Measurements from ENCODE around the gene TRAPPC5. TPM values are rescaled to one million over a fixed set of nuclear protein-coding genes. Genes with fewer than 3 reads are reported as not detected.

Gene TRAPPC5
- total and polyA plus RNA-seq, 8 donors: 4.5 to 203 (median 18.8) TPM

GRCh38 chr19:7694499-7694898, 13.9 kb downstream of the TRAPPC5 start:
- Histone ChIP-seq H3K4me3 (no peak overlapping the region), H3K36me3 (no peaks in the 10 kb centered on the region), H3K9me3 (no peaks in the 10 kb centered on the region), H3K27me3 (peaks cover 4 to 53% (median 33%) of the 10 kb centered on the region in 3 donors), H3K27ac (no peak overlapping the region), H3K4me1 (no peaks in the 10 kb centered on the region)
- DNase-seq: no peak
- 48 to 64% (median 59%) methylated on average over 4 of the region's 4 CpGs for WGBS, 5 donors
- TF ChIP-seq POLR2AphosphoS5 (IDR thresholded peaks at IDR 0.05) (no peak), EP300 (IDR thresholded peaks at IDR 0.05) (no peak), POLR2A (IDR thresholded peaks at IDR 0.05) (no peak)
- intact Hi-C loops (cut with DNase I; ENCODE audit: low total_unique reads): no loop called here

- H3K27me3 ChIP-seq: peaks cover 4 to 74% (median 33%) of the 10 kb centered on the region in 3 donors
- H3K4me3 ChIP-seq: no peak overlapping the region
- no peak overlapping the region for H3K27ac ChIP-seq
- H3K4me1 ChIP-seq: no peaks in the 10 kb centered on the region
- TF ChIP-seq EP300 (IDR thresholded peaks at IDR 0.05) (no peak), POLR2A (IDR thresholded peaks at IDR 0.05) (no peak), CTCF (IDR thresholded peaks at IDR 0.05) (no peak)
- 70 to 86% (median 82%) methylated on average over 10 of the region's 10 CpGs for WGBS, 5 donors
- no peak for DNase-seq
- H3K36me3 ChIP-seq: no peaks in the 10 kb centered on the region
- intact Hi-C loops (cut with DNase I; ENCODE audit: low total_unique reads): no loop called here
- no peaks in the 10 kb centered on the region for H3K9me3 ChIP-seq
Observed at GRCh38 chr19:7697721-7698287, 17.2 kb downstream of the TRAPPC5 start.

- intact Hi-C loops (cut with DNase I; ENCODE audit: low total_unique reads): no loop called here
- DNase-seq: no peak
- Histone ChIP-seq H3K4me1 (no peaks in the 10 kb centered on the region), H3K4me3 (no peak overlapping the region), H3K27ac (no peak overlapping the region), H3K36me3 (no peaks in the 10 kb centered on the region), H3K9me3 (no peaks in the 10 kb centered on the region), H3K27me3 (peaks cover 4 to 79% (median 33%) of the 10 kb centered on the region in 3 donors)
- no peak for TF ChIP-seq POLR2AphosphoS5 (IDR thresholded peaks at IDR 0.05)
- no peak for TF ChIP-seq CTCF (IDR thresholded peaks at IDR 0.05)
- TF ChIP-seq POLR2A (IDR thresholded peaks at IDR 0.05): no peak
- no peak for TF ChIP-seq EP300 (IDR thresholded peaks at IDR 0.05)
- WGBS, 5 donors: 11 to 34% (median 21%) methylated on average over 11 of the region's 11 CpGs
Observed at GRCh38 chr19:7698583-7698982, 17.9 kb downstream of the TRAPPC5 start.

DNA sequence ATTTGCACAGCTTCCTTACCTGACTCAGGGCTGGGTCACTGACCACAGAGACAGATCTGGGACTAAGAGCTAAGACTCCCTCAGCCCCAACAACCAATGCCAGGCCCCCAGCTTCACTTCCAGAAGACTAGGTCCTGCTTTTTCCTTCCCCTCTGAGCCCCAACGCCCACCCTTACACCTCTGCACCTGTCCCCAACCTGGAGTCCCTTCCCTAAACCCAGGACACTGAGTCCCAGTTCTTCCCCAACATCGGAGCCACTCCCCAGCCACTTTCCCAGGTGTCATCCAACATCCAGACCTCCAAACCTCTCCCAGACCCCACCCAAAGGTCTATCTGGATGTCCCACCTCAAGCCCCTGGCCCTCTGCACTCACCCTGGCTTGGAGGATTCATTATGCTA, 18.4 kb downstream of the TRAPPC5 start:
- no peaks in the 10 kb centered on the region for H3K9me3 ChIP-seq
- 30 to 49% (median 34%) methylated on average over 2 of the region's 2 CpGs for WGBS, 5 donors
- intact Hi-C loops (cut with DNase I; ENCODE audit: low total_unique reads): no loop called here
- H3K27me3 ChIP-seq: peaks cover 4 to 83% (median 33%) of the 10 kb centered on the region in 3 donors
- H3K27ac ChIP-seq: no peak overlapping the region
- no peak overlapping the region for H3K4me3 ChIP-seq
- DNase-seq: no peak
- TF ChIP-seq EP300 (IDR thresholded peaks at IDR 0.05): no peak
- TF ChIP-seq POLR2A (IDR thresholded peaks at IDR 0.05): no peak
- no peak for TF ChIP-seq POLR2AphosphoS5 (IDR thresholded peaks at IDR 0.05)
- TF ChIP-seq CTCF (IDR thresholded peaks at IDR 0.05): no peak
- no peaks in the 10 kb centered on the region for H3K4me1 ChIP-seq
- no peaks in the 10 kb centered on the region for H3K36me3 ChIP-seq

Data from stomach (tissue), 9 donors.